Measurements from ENCODE around the gene FOXB2.

- TF ChIP-seq CTCF (IDR thresholded peaks at IDR 0.05): no peak
- TF ChIP-seq POLR2A (IDR thresholded peaks at IDR 0.05): no peak
These were observed 30.5 kb upstream of the FOXB2 start for GRCh38 chr9:76988941-76989340.

All from ovary (tissue), 3 donors.